Posterior cingulate gyrus (tissue), 11 donors: ENCODE data around the gene COL4A6.

Experiments used
- DNase-seq, 10 donors: peaks; one replicate each; pipeline versions ENCODE4 v3.0.0 to v3.0.0-alpha.2; 2020 to 2021; ENCODE audit warnings: mixed read lengths in 3 of 10
- intact Hi-C: fragments of 100-400 bp; cut with DNase I; formaldehyde crosslinking; loops from one replicate; pipeline ENCODE4 v1.15.1; 2023

Gene COL4A6

DNA sequence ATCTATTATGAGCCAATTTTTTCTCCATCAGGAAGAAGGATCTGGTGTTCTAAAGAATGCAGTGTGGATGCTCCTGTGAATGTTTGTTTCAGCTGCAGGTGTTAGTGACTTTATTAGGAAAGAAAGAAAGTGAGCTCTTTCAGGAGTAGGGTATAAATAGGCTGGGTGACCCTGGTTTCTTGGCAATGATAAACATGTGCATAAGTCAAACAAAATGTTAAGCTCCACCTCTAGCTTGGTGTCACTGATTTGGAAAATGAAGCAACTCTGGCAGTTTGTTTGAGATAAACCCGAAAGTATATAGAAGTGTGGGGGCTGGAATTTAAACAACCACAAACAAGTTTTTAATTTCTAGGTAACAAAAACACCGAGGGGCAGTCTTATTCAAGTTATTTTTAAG lies 152.3 kb downstream of the COL4A6 start:
- intact Hi-C loops, result no loop called here
- DNase-seq, result no peak

GRCh38 chrX:108285356-108285755 lies 152.9 kb downstream of the COL4A6 start:
- DNase-seq, result no peak
- intact Hi-C loops, result no loop called here

DNA sequence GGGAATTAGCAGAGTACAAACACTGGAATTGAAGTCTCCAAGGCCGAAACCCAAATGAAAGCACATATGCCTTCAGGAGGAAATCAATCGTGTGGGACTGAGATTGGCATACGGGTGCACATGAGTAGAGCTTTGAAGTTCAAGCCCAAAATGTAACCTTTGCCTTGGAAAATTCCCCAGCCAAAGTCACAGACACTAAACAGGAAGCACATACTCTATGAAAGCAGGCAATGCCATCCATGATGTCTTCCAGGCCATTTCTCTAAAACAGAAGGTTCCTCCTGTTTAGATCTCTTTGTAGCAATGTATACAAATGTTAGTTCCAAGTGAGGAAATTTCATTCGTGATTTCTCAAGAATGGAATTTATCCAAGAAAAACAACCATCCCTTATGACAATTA lies 162.5 kb downstream of the COL4A6 start:
- intact Hi-C loops, result no loop called here
- DNase-seq, result no peak

GRCh38 chrX:108271397-108271787 lies 166.8 kb downstream of the COL4A6 start:
- no peak for DNase-seq

DNA sequence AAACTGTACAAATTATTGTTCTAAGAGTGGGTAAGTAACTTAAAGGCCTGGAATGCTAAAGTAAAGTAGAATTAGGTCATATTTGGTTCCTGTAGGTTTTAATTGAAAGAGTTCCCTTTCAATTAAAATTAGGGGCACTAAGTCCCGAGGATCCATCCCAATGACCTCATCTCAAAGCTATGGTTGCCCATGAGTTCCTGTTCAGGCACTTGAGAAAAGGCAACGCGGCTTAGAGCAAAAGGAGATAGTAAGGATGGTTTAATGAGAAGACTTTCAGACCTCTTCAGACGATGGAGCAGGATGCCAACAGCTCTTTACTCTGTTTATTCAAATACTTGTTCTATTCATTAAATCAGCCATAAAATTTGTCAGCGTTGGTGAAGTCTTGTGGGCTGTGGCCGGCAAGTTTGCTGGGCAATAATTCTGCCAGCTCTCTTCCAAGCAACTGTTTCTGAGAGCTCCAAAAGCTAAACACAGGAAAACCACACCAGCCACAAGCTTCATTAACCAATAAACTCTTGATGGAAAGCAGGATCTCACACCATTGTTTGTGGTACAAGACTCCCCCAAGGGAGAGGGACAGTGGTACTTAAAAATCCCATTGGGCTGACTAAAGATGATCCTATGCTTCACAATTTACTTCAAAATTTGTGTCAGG lies 167.4 kb downstream of the COL4A6 start:
- intact Hi-C loops, result no loop called here
- DNase-seq, result no peak

More at GRCh38 chrX:108271397-108271787, 166.8 kb downstream of the COL4A6 start:
- intact Hi-C loops, result no loop called here

DNA sequence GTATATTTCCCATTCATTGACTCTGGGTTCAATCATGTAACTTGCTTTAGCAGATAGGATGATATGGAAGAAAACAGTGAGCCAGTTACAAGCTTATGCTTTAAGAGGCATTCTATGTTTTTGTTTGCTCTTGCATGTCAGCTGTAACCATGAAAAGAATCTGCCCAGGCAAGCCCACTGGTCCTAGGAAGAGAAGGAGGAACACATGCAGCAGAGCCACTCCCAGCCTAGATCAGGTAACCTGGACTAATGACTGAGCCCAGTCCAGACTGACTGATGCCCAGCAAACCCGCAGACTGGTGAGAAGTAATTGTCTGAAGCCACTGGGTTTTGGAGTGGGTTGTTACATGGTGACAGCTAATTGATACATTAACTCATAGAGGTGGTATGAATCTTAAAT lies 167.9 kb downstream of the COL4A6 start:
- DNase-seq, result no peak
- intact Hi-C loops, result no loop called here

- intact Hi-C loops, result no loop called here
- DNase-seq, result no peak
Observed at GRCh38 chrX:108268434-108269080, 169.7 kb downstream of the COL4A6 start.

DNA sequence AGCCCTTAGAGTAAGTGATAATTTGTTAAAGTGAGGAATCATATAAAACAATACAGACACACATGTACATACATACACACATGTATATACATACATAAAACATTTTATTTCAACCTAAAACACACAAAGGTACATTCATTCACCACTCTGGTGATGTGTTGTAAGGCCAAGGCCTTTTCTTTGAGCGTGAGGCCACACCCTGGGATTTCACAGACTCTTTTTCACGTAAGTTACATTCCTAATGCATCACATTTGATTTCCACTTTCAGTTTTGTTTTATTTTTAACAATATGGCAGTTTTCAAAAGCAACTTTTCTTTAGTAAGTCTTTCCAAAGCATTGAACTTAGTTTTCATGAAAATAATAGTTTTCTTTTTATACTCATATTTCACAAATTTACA lies 170.7 kb downstream of the COL4A6 start:
- intact Hi-C loops, result no loop called here
- no peak for DNase-seq

- no peak for DNase-seq
- intact Hi-C loops, result no loop called here
Observed at GRCh38 chrX:108264376-108264775, 173.8 kb downstream of the COL4A6 start.

GRCh38 chrX:108261549-108262203 lies 176.5 kb downstream of the COL4A6 start:
- intact Hi-C loops, result no loop called here
- no peak for DNase-seq

GRCh38 chrX:108257556-108257955 lies 180.7 kb downstream of the COL4A6 start:
- intact Hi-C loops, result no loop called here
- no peak for DNase-seq

GRCh38 chrX:108254636-108255035 lies 183.6 kb downstream of the COL4A6 start:
- intact Hi-C loops, result no loop called here
- no peak for DNase-seq

DNA sequence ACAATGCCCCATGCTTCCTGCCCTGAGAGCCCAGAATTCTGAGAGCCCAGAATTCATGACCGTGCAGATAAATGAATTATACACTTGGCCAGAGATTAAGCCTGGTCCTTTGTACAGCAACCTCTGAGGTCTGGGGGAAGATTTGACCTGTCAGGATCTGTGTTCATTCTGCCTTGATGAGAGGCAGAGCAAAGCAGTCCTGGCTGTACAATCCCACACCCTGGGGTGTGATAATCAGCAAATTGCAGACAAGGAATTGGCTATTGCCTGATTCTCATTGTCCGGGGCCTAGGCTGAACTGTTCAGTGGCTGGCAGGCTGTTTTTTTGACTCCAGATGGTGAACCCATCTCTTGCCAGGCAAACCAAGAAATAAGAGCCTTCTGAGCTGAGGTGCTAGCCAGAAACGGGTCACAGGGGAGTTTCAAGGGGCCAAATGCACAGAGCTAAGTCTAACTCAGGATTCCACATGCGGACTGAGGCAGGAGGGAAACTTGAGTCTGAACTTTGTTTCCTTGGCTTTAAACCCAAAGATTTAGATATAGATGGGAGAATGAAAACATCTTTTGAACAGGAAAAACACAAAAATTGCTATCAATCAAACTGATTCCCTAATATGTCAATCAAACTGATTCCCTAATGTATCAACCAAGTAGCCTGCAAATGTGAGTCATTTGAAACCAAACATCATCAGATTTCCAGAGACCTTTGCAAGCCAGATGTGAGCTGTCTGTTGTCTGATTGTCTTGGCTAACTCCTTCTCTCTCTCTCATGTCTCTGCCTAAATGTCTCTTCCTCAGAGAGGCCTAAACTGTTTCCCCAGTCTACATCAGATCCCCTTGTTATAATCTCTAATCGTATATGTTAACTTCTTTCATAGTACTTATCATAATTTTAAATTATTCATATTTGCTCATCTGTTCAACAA lies 187.3 kb downstream of the COL4A6 start:
- intact Hi-C loops, result no loop called here

GRCh38 chrX:108246304-108246954 lies 191.8 kb downstream of the COL4A6 start:
- intact Hi-C loops, result no loop called here
- no peak for DNase-seq

More for the DNA sequence above, 187.3 kb downstream of the COL4A6 start:
- no peak for DNase-seq

- intact Hi-C loops, result no loop called here
- DNase-seq, result no peak
Observed at GRCh38 chrX:108245462-108245861, 192.8 kb downstream of the COL4A6 start.

GRCh38 chrX:108235986-108236385 lies 202.2 kb downstream of the COL4A6 start:
- DNase-seq, result no peak
- intact Hi-C loops, result no loop called here

- no peak for DNase-seq
- intact Hi-C loops, result no loop called here
Observed at GRCh38 chrX:108230574-108230973, 207.6 kb downstream of the COL4A6 start.

DNA sequence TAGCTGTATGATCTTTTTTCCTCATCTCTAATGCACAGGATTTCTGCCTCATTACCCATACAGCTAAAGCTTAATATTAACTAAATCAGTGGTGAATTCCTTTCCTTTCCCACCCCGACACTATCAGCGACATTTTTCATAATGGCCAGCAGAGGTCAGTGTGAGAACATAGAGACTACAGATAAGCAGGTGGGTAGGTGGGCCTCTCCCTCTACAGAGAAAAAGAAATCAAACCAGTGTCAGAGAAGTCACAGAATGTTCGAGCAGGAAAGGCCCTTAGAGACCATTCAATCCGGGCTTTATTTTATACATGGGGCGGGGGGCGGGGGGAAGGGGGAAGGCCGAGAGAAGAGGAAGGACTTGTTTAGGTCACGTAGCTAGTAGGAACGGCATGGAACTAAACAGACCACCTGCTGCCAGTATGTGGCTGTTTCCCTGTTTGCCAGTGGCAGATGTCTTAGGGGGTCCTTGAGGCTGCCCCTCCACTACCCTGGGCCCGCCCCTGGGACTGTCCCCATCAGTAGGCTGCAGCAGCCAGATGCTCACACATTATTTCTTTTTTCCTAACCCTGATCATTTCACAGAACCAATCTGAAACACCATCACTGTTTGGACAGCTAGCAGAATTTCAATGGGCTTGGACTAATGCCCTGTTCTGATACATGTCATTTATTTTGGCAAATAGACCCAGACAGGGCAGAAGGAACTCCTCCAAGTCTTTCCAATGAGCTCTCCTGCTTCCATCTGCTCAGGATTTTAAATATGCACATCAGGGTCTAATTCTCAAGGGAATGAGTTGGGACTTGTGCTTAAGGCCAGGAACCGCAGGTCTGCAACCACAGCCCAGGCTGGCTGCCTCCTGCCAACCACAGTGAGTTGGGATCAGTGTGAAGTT lies 213.2 kb downstream of the COL4A6 start:
- DNase-seq, result no peak
- intact Hi-C loops, result loop anchor here (5.0 to 10.0 kb wide), 2 partner anchors 312 to 1160 kb away; no protein-coding TSS in a partner anchor

DNA sequence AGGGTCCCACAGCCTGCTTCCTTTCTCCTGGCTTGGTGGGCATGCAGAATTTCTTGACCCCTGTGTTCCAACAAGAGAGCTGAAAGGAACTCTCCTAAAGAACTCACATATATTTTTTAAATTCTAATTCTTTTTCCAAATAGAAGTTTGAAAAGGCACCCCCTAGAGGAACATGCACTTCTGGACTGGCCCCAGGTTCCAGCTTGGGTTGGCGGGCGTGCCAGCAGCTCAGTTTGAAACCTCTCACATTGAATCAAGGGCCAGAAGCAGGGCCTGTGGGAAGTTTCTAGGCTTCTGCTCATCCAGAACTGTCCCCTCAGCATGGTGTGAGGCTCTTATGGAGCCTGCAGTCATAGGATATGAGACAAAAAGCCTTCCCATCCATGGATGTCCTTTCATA lies 214.0 kb downstream of the COL4A6 start:
- intact Hi-C loops, result loop anchor here (5.0 to 10.0 kb wide), 2 partner anchors 313 to 1161 kb away; no protein-coding TSS in a partner anchor
- no peak for DNase-seq
